ENCODE results near the gene ROR1.

- TF ChIP-seq CTCF (conservative IDR thresholded peaks at IDR 0.05) (no peak), EZH2 (IDR thresholded peaks at IDR 0.05; ENCODE audit: low read depth) (no peak)
Observed at GRCh38 chr1:63750721-63751120, 23.1 kb upstream of the ROR1 start.
